ENCODE data around the gene HAP1.
"Not testable (repeated sequence)": the region's sequence is repeated elsewhere in the genome, so short reads cannot be mapped to it uniquely, and the experiment has no call there.

The HAP1 gene

DNA sequence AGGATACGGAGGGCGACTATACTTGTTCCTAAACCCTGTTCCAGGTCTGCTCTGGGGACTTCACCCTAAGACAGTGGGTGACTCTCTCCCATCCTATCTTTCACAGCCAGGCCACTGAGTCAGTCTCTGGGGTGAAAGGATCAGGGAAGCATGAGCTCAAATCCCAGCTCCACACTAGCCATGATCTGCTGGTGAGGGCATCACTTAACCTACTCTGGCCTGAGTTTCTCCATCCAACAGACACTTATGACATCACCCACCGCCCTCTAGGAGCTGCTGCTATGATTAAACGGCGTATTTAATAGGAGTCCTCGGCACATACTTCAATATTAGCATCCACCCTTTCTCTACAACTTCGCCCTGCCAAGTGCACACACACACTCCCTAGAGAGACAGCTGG is 12.2 kb downstream of the HAP1 start:
- no peak for DNase-seq

DNA sequence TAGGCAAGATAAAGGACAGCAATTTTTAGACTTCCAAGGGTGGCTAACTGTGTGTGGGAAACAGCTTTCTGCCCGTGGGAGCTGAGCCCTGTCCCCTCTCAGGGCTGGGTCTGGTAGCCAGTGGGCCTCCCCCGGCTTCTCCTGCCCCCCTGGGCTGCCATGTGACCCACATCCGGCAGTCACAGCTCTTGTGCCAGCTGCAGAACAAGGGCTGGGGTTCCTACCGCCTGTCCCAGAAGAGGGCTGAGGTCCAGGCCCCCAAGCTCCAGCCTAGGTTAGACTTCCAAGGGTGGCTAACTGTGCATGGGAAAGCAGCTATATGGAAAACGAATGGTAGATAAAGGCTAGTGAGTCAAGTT is 16.2 kb downstream of the HAP1 start:
- DNase-seq = no peak

DNA sequence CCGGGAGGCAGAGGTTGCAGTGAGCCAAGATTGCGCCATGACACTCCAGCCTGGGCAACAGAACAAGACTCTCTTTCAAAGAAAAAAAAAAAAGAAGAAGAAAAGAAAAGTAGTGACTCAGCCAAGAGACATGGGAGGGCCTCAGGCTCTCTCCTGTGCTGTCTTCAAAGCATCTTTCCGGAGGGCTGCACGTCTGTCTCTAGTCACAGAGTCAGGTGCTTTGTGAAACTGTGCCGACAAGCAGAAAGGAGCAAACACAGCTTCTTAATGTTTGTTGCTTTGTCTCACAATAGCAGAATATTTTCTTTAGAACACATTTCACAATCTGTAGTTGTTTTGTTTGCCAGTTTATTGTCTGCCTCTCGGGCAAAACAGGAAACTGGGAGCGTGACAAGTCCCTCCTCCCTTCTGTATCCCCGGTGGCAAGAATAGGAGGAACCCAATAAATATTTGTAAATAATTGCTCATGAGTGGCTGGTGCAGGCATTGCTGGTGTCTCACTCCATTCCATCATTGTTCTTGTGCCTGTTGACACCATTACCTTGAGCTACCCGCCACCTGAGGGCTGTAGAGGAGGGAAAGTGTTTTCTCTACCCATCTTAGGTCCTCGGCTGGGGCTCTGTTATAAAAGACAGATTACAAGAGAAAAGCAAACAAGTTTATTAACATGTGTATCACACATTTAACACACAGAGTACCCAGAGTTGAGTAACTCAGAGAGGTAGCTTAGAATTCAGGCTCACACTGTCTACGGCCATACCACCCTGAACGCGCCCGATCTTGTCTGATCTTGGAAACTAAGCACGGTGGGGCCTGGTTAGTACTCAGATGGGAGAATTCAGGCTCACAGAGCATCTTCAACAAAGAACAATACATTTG is 16.8 kb downstream of the HAP1 start:
- no peak for DNase-seq

DNA sequence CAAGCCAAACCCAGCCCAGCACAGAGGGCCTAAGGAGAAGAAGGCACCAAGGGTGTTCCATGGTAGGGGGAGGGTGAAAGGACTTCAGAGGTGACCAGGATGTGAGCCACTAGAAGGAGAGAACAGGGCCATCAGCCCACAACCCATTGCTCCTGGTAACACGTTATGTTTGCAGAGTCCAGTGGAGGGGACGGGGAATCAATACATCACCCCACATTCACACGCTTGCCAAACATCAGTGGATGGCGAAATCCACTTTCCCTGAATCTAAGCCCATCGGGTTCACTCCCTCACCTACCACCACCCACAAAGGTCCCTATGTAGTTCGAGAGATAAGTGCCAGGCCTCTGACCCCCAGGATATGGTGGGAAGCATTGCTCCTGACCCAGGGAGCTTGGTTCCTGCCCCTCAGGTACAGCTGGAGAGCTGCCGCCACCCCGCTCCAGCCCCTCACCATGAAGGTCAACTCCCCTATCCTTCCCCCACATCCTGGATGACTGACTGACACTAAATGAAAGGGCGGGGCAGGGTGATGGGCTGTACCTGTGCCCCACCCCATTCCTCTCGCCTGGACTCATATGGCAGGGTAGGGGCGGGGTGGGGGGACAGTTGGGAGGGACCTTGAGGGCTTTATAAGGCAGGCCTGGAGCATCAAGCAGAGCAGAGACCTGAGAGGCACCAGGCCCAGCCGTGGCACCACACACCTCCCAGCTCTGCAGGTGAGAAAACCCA is 22.6 kb downstream of the HAP1 start, which contains the start of gene GAST:
Gene GAST (plus strand): TSS at position 663 of the 732 bp plus-strand sequence. CDS start 3,106 bp downstream, outside the sequence.
- no peak for DNase-seq

- no peak for DNase-seq
Observed at GRCh38 chr17:41710472-41711090, 23.9 kb downstream of the HAP1 start.

DNA sequence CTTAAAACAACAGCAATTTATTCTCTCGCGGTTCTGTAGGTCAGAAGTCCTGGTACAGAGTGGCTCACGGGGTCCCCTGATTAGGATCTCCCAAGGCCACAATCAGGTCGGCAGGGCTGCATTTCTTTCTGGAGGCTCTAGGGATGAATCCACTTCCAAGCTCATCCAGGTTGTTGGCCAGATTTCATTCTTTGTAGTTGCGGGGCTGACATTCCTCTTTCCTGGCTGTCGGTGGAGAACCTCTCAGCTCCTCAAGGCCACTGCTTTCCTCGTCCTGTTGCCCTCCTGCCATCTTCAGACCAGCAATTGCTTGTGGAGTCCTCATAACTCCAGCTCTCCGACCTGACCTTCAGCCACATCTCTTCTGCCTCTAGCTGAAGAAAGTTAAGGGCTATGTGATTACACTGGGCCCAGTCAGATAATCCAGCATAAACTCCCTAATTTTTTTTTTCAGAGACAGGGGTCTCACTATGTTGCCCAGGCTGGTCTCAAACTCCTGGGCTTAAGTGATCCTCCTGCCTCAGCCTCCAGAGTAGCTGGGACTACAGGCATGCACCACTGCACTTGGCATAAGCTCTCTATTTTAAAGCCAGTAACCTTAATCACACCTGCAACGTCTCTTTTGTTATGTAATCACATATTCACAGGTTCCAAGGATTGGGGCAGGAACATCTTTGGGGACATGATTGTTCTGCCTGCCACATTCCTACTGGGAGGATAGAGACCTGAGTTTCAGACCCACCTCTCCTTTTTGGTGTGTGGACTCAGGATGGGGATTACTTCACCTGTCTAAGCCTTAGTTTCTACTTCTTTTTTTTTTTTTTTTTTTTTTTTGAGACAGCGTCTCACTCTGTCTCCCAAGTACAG is 26.4 kb downstream of the HAP1 start:
- no peak for DNase-seq

DNA sequence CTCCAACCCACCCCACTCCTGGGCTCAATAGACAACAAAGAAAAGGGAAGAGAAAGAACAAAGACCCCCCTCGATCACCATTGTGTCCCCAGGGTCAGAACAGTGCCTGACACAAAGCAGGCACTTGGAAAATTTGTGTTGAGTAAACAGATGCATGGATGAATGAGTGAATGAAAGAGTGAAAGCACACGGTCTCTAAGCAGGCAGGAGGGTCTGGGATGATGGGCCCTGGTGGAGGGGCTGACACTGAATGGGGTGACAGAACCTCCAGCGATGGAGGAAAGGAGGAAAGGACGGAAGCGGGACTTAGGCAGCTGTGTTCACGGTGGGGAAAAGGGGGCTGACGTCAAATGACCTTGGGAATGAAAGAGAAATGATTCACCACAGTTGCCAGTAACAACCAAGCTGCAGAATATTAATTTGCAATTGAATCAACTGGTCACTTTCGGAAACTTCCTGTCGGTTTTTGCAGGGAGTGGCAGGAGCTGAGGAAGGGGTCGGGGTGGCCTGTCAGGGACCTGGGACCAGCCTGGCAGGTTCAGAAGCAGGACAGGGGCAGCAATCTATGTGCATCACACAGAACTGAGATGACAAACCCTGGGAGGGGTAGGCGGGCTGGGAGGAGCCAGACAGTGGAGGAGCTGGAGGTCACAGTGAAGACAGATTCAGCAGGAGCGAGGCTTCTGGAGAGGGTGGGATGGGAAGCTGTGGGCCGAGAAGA is 29.0 kb downstream of the HAP1 start:
- DNase-seq = no peak

- DNase-seq = no peak
Observed at GRCh38 chr17:41702712-41703111, 31.7 kb downstream of the HAP1 start.

- not testable (repeated sequence) for DNase-seq
Observed at GRCh38 chr17:41700843-41701242, 33.6 kb downstream of the HAP1 start.

DNA sequence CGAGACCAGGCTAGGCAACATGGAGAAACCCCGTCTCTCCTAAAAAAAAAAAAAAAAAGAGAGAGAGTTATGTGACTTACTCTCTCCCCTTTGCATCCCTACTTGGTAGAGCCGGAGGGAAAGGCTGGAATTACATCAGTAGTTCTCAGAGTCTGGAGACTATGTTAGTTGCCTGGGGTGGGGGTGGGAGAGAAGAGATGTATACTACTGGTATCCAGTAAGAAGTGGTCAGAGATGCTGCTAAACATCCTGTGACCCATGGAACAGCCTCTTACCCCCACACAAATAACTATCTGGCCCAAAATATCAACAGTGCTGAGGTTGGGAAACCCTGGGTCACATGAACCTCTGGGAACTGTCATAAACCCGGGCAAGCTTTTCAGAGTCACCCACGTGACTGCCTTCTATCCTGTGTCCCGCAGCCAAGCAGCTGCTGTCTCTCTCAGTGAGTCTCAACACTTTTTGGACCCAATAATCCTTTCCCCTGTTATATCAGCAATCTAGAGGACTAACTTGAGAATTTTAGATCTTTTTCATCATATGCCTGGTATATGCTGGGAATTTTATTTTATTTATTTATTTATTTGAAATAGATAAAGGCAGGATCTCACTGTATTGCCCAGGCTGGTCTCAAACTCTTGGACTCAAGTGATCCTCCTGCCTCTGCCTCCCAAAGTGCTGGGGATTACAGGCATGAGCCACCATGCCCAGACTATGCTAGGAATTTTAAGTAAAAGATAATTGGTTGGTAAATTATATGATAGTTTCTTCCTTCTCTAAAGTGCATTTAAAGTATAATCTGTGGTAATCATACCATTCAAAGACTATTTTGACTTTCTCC is 37.1 kb downstream of the HAP1 start:
- no peak for DNase-seq

- peak; percentile 49 for DNase-seq
Observed at GRCh38 chr17:41695954-41696757, 38.3 kb downstream of the HAP1 start.

DNA sequence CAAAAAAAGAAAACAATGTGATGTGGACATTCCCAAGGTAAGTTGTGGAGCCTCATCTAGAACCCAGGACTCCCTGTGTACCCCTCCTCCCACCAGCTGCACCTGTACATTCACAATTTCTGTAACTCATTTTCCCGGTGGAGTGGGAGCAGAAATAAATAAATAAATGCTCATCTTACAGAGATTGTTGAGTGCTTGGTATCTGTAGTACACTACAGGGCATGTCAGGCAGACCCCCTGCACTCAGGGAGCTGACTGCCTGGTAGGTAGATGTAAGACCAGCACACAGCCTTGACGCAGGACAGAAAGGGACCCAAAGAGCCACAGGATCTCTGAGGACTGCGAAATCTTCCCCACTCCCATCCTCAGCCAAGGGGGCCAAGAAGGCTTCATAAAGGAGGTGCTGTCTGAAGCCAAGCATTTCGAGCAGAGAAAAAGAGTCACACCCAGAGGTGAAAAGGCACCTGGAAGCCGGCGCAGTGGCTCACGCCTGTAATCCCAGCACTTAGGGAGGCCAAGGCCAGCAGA is 39.2 kb downstream of the HAP1 start:
- no peak for DNase-seq

DNA sequence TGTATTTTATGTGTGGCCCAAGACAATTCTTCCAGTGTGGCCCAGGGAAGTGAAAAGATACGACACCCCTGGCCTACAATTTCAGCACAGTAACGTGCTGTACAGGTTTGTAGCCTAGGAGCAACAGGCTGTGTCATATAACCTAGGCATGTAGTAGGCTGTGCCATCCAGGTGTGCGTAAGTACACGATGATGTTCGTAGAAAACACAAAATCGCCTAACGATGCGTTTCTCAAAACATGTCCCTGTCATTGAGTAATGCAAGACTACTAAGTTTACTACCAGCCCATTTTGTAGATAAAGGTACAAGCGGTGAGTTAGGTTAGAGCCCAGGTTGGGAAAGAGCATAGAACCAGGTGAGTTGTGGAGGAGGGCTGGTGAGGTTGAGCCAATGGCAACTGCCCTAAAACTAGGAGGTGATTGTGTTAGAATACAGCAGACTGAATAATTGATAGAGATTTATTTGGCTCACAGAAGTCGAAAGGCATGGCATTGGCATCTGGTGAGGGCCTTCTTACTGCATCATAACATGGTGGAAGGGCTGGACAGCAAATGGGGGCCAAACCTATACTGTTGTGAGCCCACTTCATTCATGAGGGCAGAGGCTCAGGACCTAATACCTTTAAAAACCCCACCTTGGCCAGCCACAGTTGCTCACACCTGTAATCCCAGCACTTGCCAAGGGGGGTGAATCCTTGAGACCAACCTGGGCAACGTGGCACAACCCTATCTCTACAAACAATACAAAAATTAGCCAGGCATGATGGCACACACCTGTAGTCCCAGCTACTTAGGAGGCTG is 41.5 kb downstream of the HAP1 start:
- DNase-seq = no peak

GRCh38 chr17:41691031-41691777 is 43.2 kb downstream of the HAP1 start:
- DNase-seq = no peak

DNA sequence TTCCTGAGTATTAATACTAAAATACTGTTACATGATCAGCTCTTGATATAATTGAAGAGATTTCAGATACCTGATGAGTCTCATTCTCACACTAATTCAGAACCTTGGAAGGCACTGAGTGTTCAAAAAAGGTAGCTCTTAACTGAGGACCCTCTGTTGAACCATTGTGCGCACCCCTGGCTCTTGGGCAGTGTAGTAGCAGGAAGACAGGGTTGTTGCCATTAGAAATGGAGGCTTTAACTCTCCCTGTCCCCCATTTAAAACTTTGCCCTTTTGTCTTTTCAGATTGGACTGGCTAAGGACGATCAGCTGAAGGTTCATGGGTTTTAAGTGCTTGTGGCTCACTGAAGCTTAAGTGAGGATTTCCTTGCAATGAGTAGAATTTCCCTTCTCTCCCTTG is 43.9 kb downstream of the HAP1 start:
- no peak for DNase-seq

GRCh38 chr17:41689497-41690299 is 44.7 kb downstream of the HAP1 start:
- DNase-seq = no peak
